ENCODE measurements around the gene PRR12.
A peak's percentile ranks its signal among the peaks of the same experiment; 100 is the strongest.

Gene PRR12

DNA sequence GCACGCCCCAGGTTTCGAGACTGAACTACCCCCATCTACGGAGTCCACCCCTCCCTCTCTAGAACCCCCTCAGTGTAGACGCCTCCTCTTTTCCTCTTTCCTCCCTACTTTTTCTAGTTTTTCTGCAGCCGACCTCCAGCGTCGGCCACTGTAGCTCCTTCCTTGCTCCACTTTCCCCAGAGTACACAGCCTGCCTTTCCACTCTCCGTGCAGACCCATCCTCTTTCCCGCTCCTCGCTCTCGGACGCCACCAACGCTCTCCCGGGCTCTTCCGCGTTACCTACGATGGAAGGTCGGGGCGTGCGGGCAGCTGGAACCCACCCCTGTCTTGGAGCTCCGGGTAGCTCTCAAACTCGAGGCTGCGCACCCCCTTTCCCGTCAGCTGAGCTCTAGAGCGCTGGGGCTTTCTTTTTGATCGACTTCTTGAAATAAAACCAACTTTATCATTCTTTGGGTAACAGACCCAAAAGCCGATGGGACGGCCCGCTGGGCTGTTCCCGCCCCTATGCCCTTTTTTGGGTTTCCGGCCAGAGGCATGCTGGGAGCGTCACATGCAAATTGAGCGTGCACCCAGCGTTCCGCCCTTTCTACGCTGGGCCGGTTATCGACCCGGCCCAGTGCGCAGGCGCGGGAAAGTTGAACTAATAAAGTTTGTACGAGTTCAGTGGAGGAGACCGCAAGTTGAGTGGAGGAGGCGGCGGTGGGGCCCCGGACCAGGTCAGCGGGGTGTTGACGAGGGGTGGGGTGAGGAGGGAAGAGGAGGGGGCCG lies 74.6 kb downstream of the PRR12 start, which contains the start of the genes BCL2L12 and IRF3:
BCL2L12 (plus strand) TSS at position 583 of the 769 bp plus-strand sequence. CDS start 760 bp downstream, outside the sequence.
IRF3 (minus strand) TSS at position 507 of the 769 bp plus-strand sequence. CDS start 1,019 bp downstream, outside the sequence.
- FAIRE-seq: no peak
- no peak for TF ChIP-seq CTCF (IDR thresholded peaks at IDR 0.05; ENCODE audit: insufficient read depth, missing control alignments)
- DNase-seq (ENCODE audit: insufficient read length, low spot score): peak; percentile 96

DNA sequence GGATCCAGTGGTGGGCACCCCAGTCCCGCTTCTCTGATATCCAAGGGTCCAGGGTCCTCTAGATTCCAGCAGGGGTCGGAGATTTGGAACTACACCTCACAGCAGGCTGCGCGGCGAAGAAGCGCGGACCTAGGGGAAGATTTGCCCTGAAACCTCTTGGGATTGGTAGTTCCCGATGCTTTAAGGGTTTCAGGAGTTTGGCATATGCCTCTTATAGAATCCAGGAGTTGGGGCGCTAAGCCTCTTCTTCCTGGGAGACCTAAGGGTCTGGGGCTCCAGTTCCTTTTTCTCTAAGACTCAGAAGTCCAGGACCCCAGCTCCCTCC lies 75.1 kb downstream of the PRR12 start:
- TF ChIP-seq CTCF (IDR thresholded peaks at IDR 0.05; ENCODE audit: insufficient read depth, missing control alignments): no peak
- DNase-seq (ENCODE audit: insufficient read length, low spot score) (no peak), FAIRE-seq (no peak)

DNA sequence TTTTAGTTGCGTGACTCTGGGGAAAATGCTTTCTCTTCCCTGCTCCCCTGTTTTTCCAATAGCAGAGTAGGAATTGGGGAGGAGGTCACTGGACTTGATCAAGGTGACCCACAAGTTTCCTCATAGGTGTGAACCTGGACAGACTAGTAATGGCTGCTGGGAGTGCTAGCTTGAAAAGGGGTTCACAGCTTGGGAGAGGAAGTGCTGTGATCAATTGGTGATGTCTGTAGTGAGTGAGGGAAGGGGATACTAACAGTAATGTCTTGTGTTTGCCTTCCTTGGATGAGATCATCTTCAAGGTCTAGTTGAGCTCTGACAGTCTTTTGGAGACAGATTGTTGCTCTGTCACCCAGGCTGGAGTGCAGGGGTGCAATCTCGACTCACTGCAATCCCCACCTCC lies 76.5 kb downstream of the PRR12 start:
- no peak for TF ChIP-seq CTCF (IDR thresholded peaks at IDR 0.05; ENCODE audit: insufficient read depth, missing control alignments)
- DNase-seq (ENCODE audit: insufficient read length, low spot score) (no peak), FAIRE-seq (no peak)

DNA sequence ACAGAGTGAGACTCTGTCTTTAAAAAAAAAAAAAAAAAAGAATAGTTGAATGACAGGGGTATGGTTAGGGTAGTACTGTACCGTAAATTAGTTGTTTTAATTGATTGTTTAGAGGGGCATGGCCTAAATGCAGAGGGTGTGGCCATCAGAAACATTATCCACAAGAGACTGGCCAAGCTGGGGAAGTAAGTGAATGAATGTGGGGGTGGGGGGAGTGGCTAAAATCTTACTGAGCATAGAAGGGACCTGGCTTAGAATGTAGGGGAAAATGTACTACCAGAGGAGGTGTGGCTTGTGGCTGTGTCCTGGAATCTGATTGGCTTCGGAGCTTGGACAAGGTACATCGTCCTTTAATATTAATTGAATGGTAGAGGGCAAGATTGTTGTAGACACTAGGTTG lies 78.5 kb downstream of the PRR12 start:
- no peak for DNase-seq (ENCODE audit: insufficient read length, low spot score)
- FAIRE-seq: no peak
- TF ChIP-seq CTCF (IDR thresholded peaks at IDR 0.05; ENCODE audit: insufficient read depth, missing control alignments): no peak

- TF ChIP-seq CTCF (IDR thresholded peaks at IDR 0.05; ENCODE audit: insufficient read depth, missing control alignments): peak; percentile 81
- no peak for FAIRE-seq
- DNase-seq (ENCODE audit: insufficient read length, low spot score): peak; percentile 94
These were observed 81.3 kb downstream of the PRR12 start for GRCh38 chr19:49672131-49672919.

Data from D721Med (cell line).